H1 (cell line): Measurements from ENCODE around the gene NUBPL. TPM values are rescaled to one million over a fixed set of nuclear protein-coding genes. Genes with fewer than 3 reads are reported as not detected.

Experiments used
- CTCF ChIA-PET: fragments of 300-600 bp; sonication (Branson Sonifier 250); formaldehyde crosslinking; loops from one replicate; lab custom pipeline; 2021; ENCODE audit not compliant: partially characterized antibody; lab: Charles Lee
- POLR2A ChIA-PET: fragments of 300-600 bp; sonication (Branson Sonifier 250); formaldehyde crosslinking; loops from one replicate; lab custom pipeline; 2021; ENCODE audit warnings: inconsistent platforms; ENCODE audit not compliant: partially characterized antibody; lab: Charles Lee
- DNase-seq, 2 experiments: peaks; one replicate each; pipeline versions ENCODE4 v3.0.0 to v3.0.0-alpha.2; 2010 to 2022; ENCODE audit warnings: low spot score in 2 of 2, low read depth in 1 of 2, mixed read lengths in 1 of 2
- FAIRE-seq: peaks from 2 replicates; lab custom pipeline; 2011; peaks lifted over from hg19 to GRCh38; lab: Jason Lieb, UNC
- H2AFZ ChIP-seq: 2 replicates; pipeline ENCODE4 v1.8.1; 2012; ENCODE audit warnings: low read length, inconsistent platforms
- H2AK5ac ChIP-seq: 2 replicates; pipeline ENCODE4 v1.6.1; 2013; ENCODE audit warnings: low read depth, low read length
- H2BK120ac ChIP-seq: replicated peaks from 2 replicates; pipeline ENCODE3; 2013; ENCODE audit warnings: low read depth, low read length, inconsistent platforms
- H2BK12ac ChIP-seq: 2 replicates; pipeline ENCODE4 v1.6.1; 2013; ENCODE audit warnings: low read depth, low read length
- H2BK15ac ChIP-seq: 2 replicates; pipeline ENCODE4 v1.6.1; 2013; ENCODE audit warnings: low read length
- H2BK20ac ChIP-seq: 2 replicates; pipeline ENCODE4 v1.6.1; 2013; ENCODE audit warnings: low read length
- H2BK5ac ChIP-seq: 2 replicates; pipeline ENCODE4 v1.6.1; 2013; ENCODE audit warnings: low read depth, low read length
- H3K14ac ChIP-seq: 2 replicates; pipeline ENCODE4 v1.6.1; 2013; ENCODE audit warnings: inconsistent platforms; ENCODE audit not compliant: insufficient read length
- H3K18ac ChIP-seq: 2 replicates; pipeline ENCODE4 v1.6.1; 2013; ENCODE audit warnings: low read length; ENCODE audit errors: extremely low read depth
- H3K23ac ChIP-seq: 2 replicates; pipeline ENCODE4 v1.6.1; 2013; ENCODE audit warnings: inconsistent platforms; ENCODE audit not compliant: insufficient read length
- H3K23me2 ChIP-seq: 2 replicates; pipeline ENCODE4 v1.6.1; 2013; ENCODE audit warnings: low read depth, low read length
- H3K27ac ChIP-seq: 2 replicates; pipeline ENCODE4 v1.6.1; 2011; ENCODE audit warnings: low read depth, low read length, inconsistent platforms
- H3K27me3 ChIP-seq, 4 experiments: replicated peaks in 1 of 4; 1 replicate in 1 of 4; 2 replicates in 3 of 4; pipeline versions ENCODE4 v1.6.1 to v1.8.1; 2011 to 2013; ENCODE audit warnings: low read length in 3 of 4, mild to moderate bottlenecking in 3 of 4, inconsistent platforms in 2 of 4, mixed read lengths in 2 of 4, moderate library complexity in 1 of 4; ENCODE audit not compliant: control insufficient read depth in 3 of 4, insufficient read depth in 3 of 4; ENCODE audit errors: extremely low read depth in 1 of 4
- H3K36me3 ChIP-seq, 4 experiments: 2 replicates each; pipeline versions ENCODE4 v1.6.1 to v1.8.1; 2011 to 2013; ENCODE audit warnings: mild to moderate bottlenecking in 4 of 4, low read length in 3 of 4, moderate library complexity in 2 of 4, control low read depth in 1 of 4, inconsistent platforms in 1 of 4; ENCODE audit not compliant: insufficient read depth in 4 of 4, control insufficient read depth in 2 of 4
- H3K4ac ChIP-seq: replicated peaks from 2 replicates; pipeline ENCODE3; 2013; ENCODE audit warnings: low read length, low read depth, mixed read lengths, inconsistent platforms; ENCODE audit not compliant: insufficient read length
- H3K4me1 ChIP-seq, 4 experiments: replicated peaks in 1 of 4; 1 replicate in 1 of 4; 2 replicates in 3 of 4; pipeline versions ENCODE4 v1.6.1 to v1.8.1; 2011 to 2013; ENCODE audit warnings: low read length in 3 of 4, inconsistent platforms in 2 of 4, mixed read lengths in 1 of 4; ENCODE audit not compliant: insufficient read depth in 4 of 4, control insufficient read depth in 3 of 4
- H3K4me2 ChIP-seq, 2 experiments: 2 replicates each; pipeline versions ENCODE4 v1.6.1 to v1.8.1; 2011 to 2013; ENCODE audit warnings: low read depth in 2 of 2, low read length in 2 of 2, control low read depth in 1 of 2, inconsistent platforms in 1 of 2, mild to moderate bottlenecking in 1 of 2; ENCODE audit not compliant: insufficient read depth in 1 of 2
- H3K4me3 ChIP-seq, 4 experiments: fragments of 200-600, 300-600 bp in 1 of 4; sonication (generic), shearing (Covaris generic), sonication (Bioruptor Twin) in 1 of 4; 2 replicates each; pipeline versions ENCODE4 v1.5.1 to v1.8.1; 2011 to 2016; ENCODE audit warnings: low read length in 4 of 4, low read depth in 3 of 4, control low read depth in 2 of 4, inconsistent platforms in 2 of 4, mild to moderate bottlenecking in 2 of 4, mixed read lengths in 1 of 4, moderate library complexity in 1 of 4; ENCODE audit not compliant: insufficient read depth in 2 of 4; ENCODE audit errors: extremely low read depth in 1 of 4
- H3K56ac ChIP-seq: replicated peaks from 2 replicates; pipeline ENCODE3; 2013; ENCODE audit warnings: low read depth, mild to moderate bottlenecking, mixed read lengths, low read length, inconsistent platforms; ENCODE audit not compliant: insufficient read length
- H3K79me1 ChIP-seq: 2 replicates; pipeline ENCODE4 v1.6.1; 2013; ENCODE audit warnings: low read depth, low read length, control low read depth
- H3K79me2 ChIP-seq, 2 experiments: 2 replicates each; pipeline versions ENCODE4 v1.6.1 to v1.8.1; 2012 to 2013; ENCODE audit warnings: low read length in 2 of 2, mild to moderate bottlenecking in 2 of 2, inconsistent platforms in 1 of 2; ENCODE audit not compliant: insufficient read depth in 2 of 2, control insufficient read depth in 1 of 2
- H3K9ac ChIP-seq, 4 experiments: replicated peaks in 1 of 4; 1 replicate in 1 of 4; 2 replicates in 3 of 4; pipeline versions ENCODE4 v1.6.1 to v1.8.1; 2011 to 2013; ENCODE audit warnings: low read depth in 3 of 4, low read length in 3 of 4, control low read depth in 2 of 4, mild to moderate bottlenecking in 2 of 4, moderate library complexity in 2 of 4, inconsistent platforms in 1 of 4; ENCODE audit errors: extremely low read depth in 1 of 4
- H3K9me3 ChIP-seq, 2 experiments: 2 replicates each; pipeline versions ENCODE4 v1.6.1 to v1.8.1; 2012 to 2013; ENCODE audit warnings: mild to moderate bottlenecking in 2 of 2, moderate library complexity in 2 of 2, control low read depth in 1 of 2, inconsistent platforms in 1 of 2, low read depth in 1 of 2, low read length in 1 of 2, mixed read lengths in 1 of 2; ENCODE audit not compliant: insufficient read depth in 2 of 2
- H4K20me1 ChIP-seq, 2 experiments: replicated peaks in 1 of 2; 2 replicates each; pipeline versions ENCODE3 to v1.8.1; 2011 to 2013; ENCODE audit warnings: inconsistent platforms in 2 of 2, low read length in 2 of 2, mild to moderate bottlenecking in 1 of 2; ENCODE audit not compliant: insufficient read depth in 2 of 2, control insufficient read depth in 1 of 2
- H4K5ac ChIP-seq: 2 replicates; pipeline ENCODE4 v1.6.1; 2013; ENCODE audit warnings: low read length, low read depth, mixed read lengths, inconsistent platforms; ENCODE audit not compliant: insufficient read length
- H4K8ac ChIP-seq: 2 replicates; pipeline ENCODE4 v1.8.0; 2013; ENCODE audit warnings: mild to moderate bottlenecking, moderate library complexity, low read length, inconsistent platforms; ENCODE audit not compliant: insufficient read depth; ENCODE audit errors: extremely low read depth
- H4K91ac ChIP-seq: replicated peaks from 2 replicates; pipeline ENCODE3; 2013; ENCODE audit warnings: low read length, mixed read lengths, inconsistent platforms; ENCODE audit not compliant: insufficient read length
- CEBPB ChIP-seq: IDR thresholded peaks from 2 replicates; pipeline ENCODE4 v1.6.1; 2012; ENCODE audit warnings: low read depth, low read length
- MAFK ChIP-seq: IDR thresholded peaks from 2 replicates; pipeline ENCODE4 v1.6.1; 2012; ENCODE audit warnings: low read depth, mild to moderate bottlenecking, improper control_type of control experiment, low read length
- SIN3A ChIP-seq, 2 experiments: IDR thresholded peaks in 1 of 2; conservative IDR thresholded peaks in 1 of 2; 2 replicates each; pipeline ENCODE4 v1.6.1; 2011 to 2012; ENCODE audit warnings: low read length in 2 of 2, improper control_type of control experiment in 1 of 2, low read depth in 1 of 2, mild to moderate bottlenecking in 1 of 2
- SRF ChIP-seq: IDR thresholded peaks from 2 replicates; pipeline ENCODE4 v1.6.1; 2011; ENCODE audit warnings: mild to moderate bottlenecking, low read depth, low read length, moderate library complexity
- SUZ12 ChIP-seq: fragments of 200-600 bp; sonication (generic); IDR thresholded peaks from 2 replicates; pipeline ENCODE4 v1.6.1; 2012; ENCODE audit warnings: mild to moderate bottlenecking, inconsistent platforms, low read length, moderate library complexity, mixed read lengths
- TAF1 ChIP-seq: IDR thresholded peaks from 2 replicates; pipeline ENCODE4 v1.6.1; 2011; ENCODE audit warnings: mild to moderate bottlenecking, low read depth, low read length
- YY1 ChIP-seq: IDR thresholded peaks from 2 replicates; pipeline ENCODE4 v1.6.1; 2011; ENCODE audit warnings: low read depth, mild to moderate bottlenecking, low read length
- polyA plus RNA-seq, 7 experiments: library from polyadenylated mRNA; depleted of rRNA in 3 of 7; stranded (reverse) in 5 of 7; unstranded in 2 of 7; fragments of >200 nt in 5 of 7; fragments of 200-250 nt in 2 of 7; gene quantifications; 1 replicate in 5 of 7; 2 replicates in 1 of 7; 4 replicates in 1 of 7; pipeline versions ENCODE4 v1.2.1 to v1.2.3, GENCODE V29; 2011 to 2013; ENCODE audit warnings: missing spikeins in 2 of 7, mixed read lengths in 2 of 7
- total RNA-seq: library from RNA; stranded (reverse); fragmentation: NEBNext Ultra II Directional; extraction: Animal tissue kit (Norgen Biotek cat#: 25700); gene quantifications from 2 replicates; pipeline ENCODE4 v1.2.1, GENCODE V29; 2021

NUBPL gene
- total and polyA plus RNA-seq, 2 of the 8 experiments (the other 6 are each of a cell fraction or from before 2014, with no cell fraction given): 1.6 to 6.8 TPM

DNA sequence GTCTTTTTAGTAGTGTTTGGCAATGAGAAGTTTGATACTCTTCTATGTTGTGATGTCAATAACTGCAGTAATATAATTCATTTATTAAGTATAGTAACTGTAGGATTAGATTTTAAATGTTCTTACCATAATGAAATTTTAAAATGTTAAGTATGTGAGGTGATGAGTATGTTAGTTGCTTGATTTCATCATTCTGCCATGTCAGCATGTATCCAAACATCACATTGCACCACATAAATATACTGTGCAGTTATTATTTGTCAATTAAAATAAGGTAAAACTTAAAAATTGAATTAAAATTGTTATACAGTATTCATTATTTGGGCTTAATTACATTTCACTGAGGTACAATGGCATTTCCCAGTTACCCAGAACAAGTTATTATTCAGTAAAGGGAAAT lies 138.6 kb downstream of the NUBPL start:
- no peak overlapping the region for H4K91ac ChIP-seq
- no peak for FAIRE-seq
- no peak overlapping the region for H3K4ac ChIP-seq
- no peak overlapping the region for H3K9ac ChIP-seq
- H3K23ac ChIP-seq: no peak overlapping the region
- no peak overlapping the region for H2BK15ac ChIP-seq
- H3K23me2 ChIP-seq: no peaks in the 10 kb centered on the region
- no peak overlapping the region for H3K14ac ChIP-seq
- no peak overlapping the region for H3K18ac ChIP-seq
- no peak overlapping the region for H3K4me3 ChIP-seq
- H4K8ac ChIP-seq: no peak overlapping the region
- ChIA-PET CTCF (no interaction called here), POLR2A (no interaction called here)
- H2AK5ac ChIP-seq: no peak overlapping the region
- H3K36me3 ChIP-seq: peaks cover 0 to 6% (median 0%) of the 10 kb centered on the region in 4 experiments; a peak in 1 of 8 replicates
- no peaks in the 10 kb centered on the region for H3K4me1 ChIP-seq
- no peaks in the 10 kb centered on the region for H3K27me3 ChIP-seq
- no peak overlapping the region for H4K5ac ChIP-seq
- no peak overlapping the region for H3K56ac ChIP-seq
- peaks cover 33 to 42% of the 10 kb centered on the region in 2 experiments for H3K9me3 ChIP-seq
- H2BK20ac ChIP-seq: no peak overlapping the region
- DNase-seq: no peak
- no peaks in the 10 kb centered on the region for H3K79me2 ChIP-seq
- H2BK12ac ChIP-seq: no peak overlapping the region
- H3K27ac ChIP-seq: no peak overlapping the region
- no peak overlapping the region for H2BK120ac ChIP-seq
- no peak overlapping the region for H2AFZ ChIP-seq
- no peaks in the 10 kb centered on the region for H3K79me1 ChIP-seq
- H4K20me1 ChIP-seq: no peaks in the 10 kb centered on the region
- H2BK5ac ChIP-seq: no peak overlapping the region
- no peak overlapping the region for H3K4me2 ChIP-seq
- TF ChIP-seq YY1: no peak
- TF ChIP-seq SRF: no peak
- TF ChIP-seq CEBPB: no peak
- no peak for TF ChIP-seq TAF1
- TF ChIP-seq MAFK: peak; percentile 13; the same call in 1 of the 2 replicates
- TF ChIP-seq SUZ12: no peak
- no peak for TF ChIP-seq SIN3A (conservative IDR thresholded peaks at IDR 0.05 in 1 of 2, IDR thresholded peaks at IDR 0.05 in 1 of 2; ENCODE audit: low read depth in 1 of 2, low read length in 2 of 2)
